Left ventricle myocardium superior (tissue), 1 donor: ENCODE results near the gene CX3CL1. TPM values are rescaled to one million over a fixed set of nuclear protein-coding genes. Genes with fewer than 3 reads are reported as not detected.
"Not testable (repeated sequence)": the region's sequence is repeated elsewhere in the genome, so short reads cannot be mapped to it uniquely, and the experiment has no call there.

Experiments
- ATAC-seq: fragments of 200-7000 bp; cut with Tn5 transposase; one replicate; pipeline ENCODE4 v1.9.1; 2020; ENCODE audit warnings: mild to moderate bottlenecking, moderate library complexity
- DNase-seq: peaks from one replicate; pipeline ENCODE4 v3.0.0-alpha.2; 2020
- intact Hi-C: fragments of 100-400 bp; cut with micrococcal nuclease; formaldehyde crosslinking; loops from one replicate; pipeline ENCODE4 v1.11.0; 2022
- total RNA-seq: library from RNA; stranded (reverse); fragmentation: NEBNext Ultra II Directional; extraction: Animal tissue kit (Norgen Biotek cat#: 25700); gene quantifications from one replicate; pipeline ENCODE4 v1.2.1, GENCODE V29; 2021
- donor health status: DM: no; HTN: yes; CAD: no; lungs with severe emphysema.

The CX3CL1 gene
- total RNA-seq, 1 donor from 2014 or later: 11.7 TPM

DNA sequence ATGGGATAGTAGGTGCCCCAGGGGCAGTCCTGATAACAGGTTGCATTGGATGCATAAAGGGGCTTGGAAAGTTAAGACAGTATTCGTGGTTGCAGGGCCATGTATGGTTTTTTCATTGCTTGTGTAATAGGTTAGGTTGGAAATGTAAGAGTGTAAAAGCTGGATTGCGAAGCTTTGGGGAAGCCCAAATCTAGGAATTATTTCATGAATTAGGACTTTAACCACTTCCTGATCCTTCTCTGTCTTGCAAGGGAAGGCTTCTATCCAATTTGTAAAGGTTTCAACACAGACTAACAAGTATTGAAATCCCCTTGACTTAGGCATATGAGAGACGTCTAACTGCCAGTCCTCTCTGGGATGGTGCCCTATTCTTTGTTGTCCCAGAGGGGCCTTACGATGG is 24.5 kb downstream of the CX3CL1 start:
- ATAC-seq: no peak
- no peak for DNase-seq
- intact Hi-C loops: no loop called here

DNA sequence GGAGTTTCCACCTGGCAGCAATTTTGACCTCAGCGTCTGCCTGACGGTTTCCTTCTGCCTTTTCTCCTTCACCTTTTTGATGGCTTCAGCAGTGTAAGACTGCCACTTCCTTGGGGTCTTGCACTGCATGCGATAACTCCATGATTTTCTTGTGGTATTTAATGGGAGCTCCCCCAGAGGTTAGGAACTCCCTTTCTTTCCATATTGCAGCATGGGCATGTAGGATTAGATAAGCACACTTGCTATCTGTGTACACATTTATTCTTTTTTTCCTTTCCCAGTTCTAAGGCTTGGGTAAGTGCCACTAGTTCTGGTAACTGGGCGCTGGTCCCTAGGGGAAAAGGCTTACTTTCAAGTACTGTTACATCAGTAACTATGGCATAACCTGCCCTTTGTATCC is 25.2 kb downstream of the CX3CL1 start:
- ATAC-seq, DNase-seq, intact Hi-C loops: not testable (repeated sequence)

DNA sequence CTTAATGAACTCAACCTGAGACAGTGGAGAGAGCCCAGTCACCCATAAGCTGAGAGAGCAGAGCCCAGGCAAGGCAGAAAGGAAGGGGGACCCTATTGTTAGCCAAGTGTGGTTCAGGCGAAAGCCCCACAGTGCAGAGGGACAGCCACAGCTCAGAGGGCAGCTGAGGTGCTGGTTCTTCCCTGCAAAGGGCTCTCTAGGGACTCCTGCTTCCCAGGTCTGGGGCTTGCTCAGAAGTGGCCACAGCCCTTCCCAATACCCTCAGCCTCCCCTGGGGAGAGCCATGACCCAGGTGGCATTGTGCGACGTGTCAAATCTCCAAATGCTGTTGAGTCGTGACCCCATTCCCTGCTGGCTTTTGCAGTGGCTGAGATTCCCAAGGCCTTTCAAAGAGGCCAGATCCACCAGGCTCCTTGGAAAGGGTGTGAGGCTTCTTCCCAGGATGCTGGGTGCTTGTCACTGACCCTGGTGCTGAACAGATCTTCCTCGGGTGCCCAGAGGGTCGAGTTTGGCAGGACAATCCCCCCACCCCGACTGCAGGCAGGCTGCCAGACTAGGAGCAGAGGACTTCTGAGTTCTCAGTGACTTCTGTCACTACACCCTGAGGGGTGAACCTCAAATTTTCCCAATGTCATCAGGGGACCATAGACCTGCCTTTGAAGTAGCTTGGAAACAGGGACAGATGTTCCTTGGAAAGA is 29.8 kb downstream of the CX3CL1 start:
- no peak for DNase-seq
- intact Hi-C loops: no loop called here
- ATAC-seq: no peak

DNA sequence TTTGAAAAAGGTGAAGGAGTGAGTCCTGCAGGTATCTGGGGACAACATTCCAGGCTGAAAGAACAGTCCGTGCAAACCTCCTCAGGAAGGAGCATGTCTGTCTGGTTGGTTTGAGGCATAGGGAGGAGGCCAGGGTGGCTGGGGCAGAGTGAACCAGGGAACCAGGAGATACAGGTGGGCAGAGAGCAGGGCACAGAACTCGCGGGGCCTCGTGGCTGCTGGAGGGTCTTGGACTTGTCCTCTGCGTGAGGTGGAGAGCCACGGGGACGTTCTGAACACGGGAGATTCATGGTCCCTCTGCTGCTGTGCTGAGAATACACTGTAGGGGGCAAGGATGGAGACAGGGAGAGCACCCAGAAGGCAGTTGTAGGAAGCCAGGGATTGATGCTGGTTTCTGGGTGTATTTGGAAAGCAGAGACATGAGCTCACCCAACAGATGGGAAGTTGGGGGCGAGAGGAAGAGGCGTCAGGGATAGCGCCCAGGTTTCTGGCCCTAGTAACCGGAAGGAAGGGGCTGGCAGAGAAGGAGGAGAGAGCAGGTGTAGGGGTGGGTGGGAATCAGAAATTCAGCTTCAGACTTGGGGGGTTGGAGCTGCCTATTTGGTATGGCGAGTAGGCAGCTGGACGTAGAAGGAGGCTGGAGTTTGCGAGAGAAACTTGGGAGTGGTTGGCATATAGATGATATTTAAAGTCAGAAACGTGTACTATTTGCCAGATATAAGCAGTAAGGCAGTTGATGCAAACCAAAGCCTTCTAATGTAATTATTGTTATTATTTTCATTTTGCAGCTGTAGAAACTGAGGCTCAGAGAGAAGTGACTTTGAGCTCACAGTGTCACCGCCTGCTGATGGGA is 31.9 kb downstream of the CX3CL1 start, which contains the start of gene CCL17:
CCL17 (plus strand) TSS at position 803 of the 853 bp plus-strand sequence. CDS start 9,166 bp downstream, outside the sequence.
- ATAC-seq (no peak), DNase-seq (no peak)
- intact Hi-C loops: no loop called here

DNA sequence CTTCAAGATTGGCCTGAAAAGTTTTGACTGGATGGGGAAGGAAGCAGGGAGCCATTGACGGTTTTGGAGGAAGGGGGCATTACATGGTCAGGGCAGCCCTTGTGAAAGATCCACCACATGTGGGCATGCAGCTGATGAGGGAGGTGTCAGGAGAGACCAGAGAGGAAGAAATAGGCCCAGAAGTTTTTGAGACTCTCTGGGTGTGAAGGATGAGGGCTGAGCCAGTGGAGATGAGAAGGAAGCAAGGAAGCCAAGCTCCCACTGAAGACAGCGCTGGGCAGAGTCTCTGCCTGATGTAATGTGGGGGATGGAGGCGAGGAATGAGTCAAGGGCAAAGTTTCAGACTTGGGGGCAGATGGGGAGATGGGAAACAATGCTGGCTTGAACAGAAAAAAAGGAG is 32.8 kb downstream of the CX3CL1 start:
- intact Hi-C loops: no loop called here
- DNase-seq: no peak
- no peak for ATAC-seq

DNA sequence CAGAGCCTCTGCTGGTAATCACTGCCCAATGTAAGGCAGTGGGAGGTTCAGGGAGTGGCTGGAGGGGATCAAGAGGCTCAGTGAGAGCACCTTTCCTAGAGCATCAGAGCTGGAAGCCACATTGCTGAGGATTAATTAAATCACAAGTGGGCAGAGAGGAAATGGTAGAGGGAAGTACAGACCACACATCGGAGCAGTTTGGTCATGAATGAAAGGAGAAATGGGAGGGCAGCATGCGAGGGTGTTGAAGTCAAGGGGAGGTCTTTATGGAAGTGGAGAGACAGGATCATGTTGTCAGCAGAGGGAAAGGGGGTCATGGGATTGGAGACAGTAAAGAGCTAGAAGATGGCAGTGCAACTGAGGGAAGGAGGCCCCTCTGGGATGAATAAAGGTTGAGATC is 34.6 kb downstream of the CX3CL1 start:
- intact Hi-C loops: no loop called here
- DNase-seq (no peak), ATAC-seq (no peak)

DNA sequence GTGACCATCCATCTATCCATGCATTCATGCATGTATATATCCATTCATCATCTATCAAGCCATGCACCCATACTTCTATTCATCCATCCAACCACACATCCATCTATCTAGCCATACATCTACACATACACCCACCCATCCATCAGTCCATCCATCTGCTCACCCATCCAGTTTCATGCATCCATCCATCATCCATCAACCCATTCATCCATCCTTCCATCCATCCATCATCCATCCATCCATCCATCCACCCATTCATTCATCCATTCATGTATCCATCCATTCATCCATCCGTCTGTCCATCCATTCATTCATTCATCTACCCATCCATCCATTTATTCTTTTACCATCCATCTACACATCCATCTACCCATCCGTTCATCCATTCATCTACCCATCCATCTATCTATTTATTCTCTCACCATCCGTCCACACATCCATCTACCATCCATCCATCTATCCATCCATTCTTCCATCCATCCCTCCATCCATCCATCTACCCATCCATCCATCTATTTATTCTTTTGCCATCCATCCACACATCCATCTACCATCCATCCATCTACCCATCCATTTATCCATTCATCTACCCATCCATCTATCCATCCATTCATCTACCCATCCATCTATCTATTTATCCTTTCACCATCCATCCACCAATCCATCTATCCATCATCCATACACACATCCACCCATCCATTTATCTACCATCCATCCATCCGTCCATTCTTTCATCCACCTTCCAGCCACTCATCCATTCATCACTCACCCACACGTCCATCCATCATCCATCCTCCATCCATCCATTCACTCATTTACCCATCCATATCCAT is 35.4 kb downstream of the CX3CL1 start:
- no peak for DNase-seq
- ATAC-seq: no peak
- intact Hi-C loops: no loop called here

DNA sequence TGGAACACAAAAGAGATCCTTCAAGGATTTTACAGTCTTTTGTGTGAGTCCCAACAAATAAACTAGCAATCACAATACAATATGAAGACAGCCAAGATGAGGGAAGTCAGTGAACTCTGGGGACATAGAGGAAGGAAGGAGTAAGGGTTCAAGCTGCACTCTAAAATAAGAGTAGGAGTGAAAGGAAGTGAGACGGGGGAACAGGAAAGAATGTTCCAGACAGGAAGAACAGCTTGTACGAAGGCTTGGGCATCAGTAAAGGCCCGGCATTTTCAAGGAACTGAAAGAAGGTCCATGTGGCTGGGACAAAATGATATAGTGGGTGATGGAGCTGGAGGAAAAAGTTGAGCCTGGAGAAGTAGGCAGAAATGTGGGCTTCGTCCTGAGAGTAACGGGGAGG is 36.8 kb downstream of the CX3CL1 start:
- no peak for DNase-seq
- peak; percentile 74 for ATAC-seq
- intact Hi-C loops: no loop called here

GRCh38 chr16:57409870-57410587 is 37.7 kb downstream of the CX3CL1 start:
- DNase-seq (no peak), ATAC-seq (peak; percentile 34)
- intact Hi-C loops: no loop called here

GRCh38 chr16:57411362-57411976 is 39.2 kb downstream of the CX3CL1 start:
- intact Hi-C loops: no loop called here
- DNase-seq (no peak), ATAC-seq (no peak)

DNA sequence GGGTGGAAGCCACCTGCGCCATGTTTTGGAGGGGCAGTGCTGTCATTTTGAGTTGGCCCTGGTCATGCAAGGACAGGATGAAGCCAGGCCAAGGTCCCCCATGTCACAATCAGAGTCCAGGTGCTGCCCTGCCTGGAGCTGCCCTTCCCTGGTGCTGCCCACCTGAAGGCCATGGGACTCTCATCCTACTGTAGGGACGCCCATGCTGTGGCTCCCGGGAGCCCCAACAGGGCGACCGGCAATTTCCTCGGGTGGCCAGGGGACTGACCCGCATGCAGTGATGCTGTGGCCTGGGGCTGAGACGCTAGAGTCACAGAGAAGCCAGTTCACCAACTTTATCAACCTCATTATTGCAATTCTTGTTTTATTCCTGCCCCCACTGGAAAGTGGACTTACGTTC is 40.3 kb downstream of the CX3CL1 start:
- DNase-seq: no peak
- intact Hi-C loops: no loop called here
- no peak for ATAC-seq

- intact Hi-C loops: no loop called here
- DNase-seq (no peak), ATAC-seq (no peak)
Measured at GRCh38 chr16:57413301-57413730, 41.0 kb downstream of the CX3CL1 start.

- DNase-seq: no peak
- intact Hi-C loops: no loop called here
- no peak for ATAC-seq
Measured at GRCh38 chr16:57413733-57414132, 41.4 kb downstream of the CX3CL1 start.

DNA sequence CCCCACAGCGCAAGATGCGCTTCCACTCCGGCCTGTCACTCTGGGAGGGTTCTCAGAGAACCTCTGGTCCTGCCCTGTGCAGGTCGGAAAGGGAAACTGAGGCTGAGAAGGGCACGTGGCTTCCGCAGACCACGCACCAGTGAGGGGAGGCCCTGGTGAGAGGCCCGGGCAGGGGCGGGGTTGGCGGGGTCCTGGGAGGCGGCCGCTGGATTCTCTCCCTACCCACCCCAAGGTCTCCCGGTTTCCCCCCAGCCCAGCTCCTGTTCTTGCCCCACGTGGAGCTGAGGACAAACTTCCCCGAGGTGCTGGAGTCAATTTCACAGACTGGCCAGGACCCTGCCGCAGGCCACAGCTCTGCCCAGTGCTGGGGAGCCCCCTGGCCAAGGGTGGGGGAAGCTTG is 43.8 kb downstream of the CX3CL1 start:
- DNase-seq: no peak
- no peak for ATAC-seq
- intact Hi-C loops: no loop called here

DNA sequence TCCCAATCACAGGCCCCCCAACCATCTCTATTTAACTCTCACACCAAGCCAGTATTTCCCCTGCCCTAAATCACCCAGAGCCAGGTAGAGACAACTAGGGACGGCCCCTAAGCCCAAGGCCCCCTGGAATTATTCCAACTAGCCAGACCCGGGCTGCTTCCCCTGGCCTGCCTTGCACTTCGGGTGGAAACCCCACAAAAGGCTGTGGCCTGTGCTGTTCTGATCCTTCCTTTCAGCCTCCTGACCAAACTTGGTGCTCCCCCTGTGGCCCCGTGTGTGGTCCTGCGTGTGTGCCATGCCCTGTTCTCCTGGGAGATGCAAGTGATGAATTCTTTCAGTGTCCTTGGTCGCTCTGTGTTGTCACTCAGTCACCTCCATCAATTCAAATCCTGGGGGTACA is 47.2 kb downstream of the CX3CL1 start:
- intact Hi-C loops: no loop called here
- DNase-seq (no peak), ATAC-seq (no peak)

- DNase-seq (peak; percentile 53), ATAC-seq (peak; percentile 54)
- intact Hi-C loops: loop anchor here (1.0 kb wide), 1 partner anchor 122 kb away; no protein-coding TSS in a partner anchor
Measured at GRCh38 chr16:57422026-57422944, 50.0 kb downstream of the CX3CL1 start.

DNA sequence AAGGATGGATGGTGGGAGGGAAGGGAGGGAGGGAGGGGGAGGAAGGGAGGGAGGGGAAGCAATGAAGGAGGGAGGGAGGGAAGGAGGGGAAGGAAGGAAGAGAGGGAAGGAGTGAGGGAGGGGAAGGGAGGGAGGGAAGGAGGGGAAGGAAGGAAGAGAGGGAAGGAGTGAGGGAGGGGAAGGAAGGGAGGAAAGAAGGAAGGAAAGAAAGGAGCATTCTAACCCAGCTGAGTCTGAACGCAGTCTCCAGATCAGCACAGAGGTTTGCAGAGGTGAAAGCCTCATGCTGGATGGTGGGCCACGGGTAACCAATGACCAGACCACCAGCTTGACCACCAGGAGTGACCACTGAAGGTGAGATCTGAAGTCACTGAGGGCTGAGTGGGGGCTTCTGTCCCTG is 50.9 kb downstream of the CX3CL1 start:
- intact Hi-C loops: no loop called here
- ATAC-seq (no peak), DNase-seq (no peak)

- ATAC-seq (peak; percentile 71), DNase-seq (no peak)
- intact Hi-C loops: no loop called here
Measured at GRCh38 chr16:57424583-57424982, 52.3 kb downstream of the CX3CL1 start.
